Body of pancreas (tissue), 4 donors: ENCODE measurements around the gene CAPN10. TPM values are rescaled to one million over a fixed set of nuclear protein-coding genes. Genes with fewer than 3 reads are reported as not detected.

Source experiments
- ATAC-seq: fragments of 150-250 bp; one replicate; pipeline ENCODE4 v1.9.1; 2016
- DNase-seq, 4 donors: peaks; one replicate each; pipeline ENCODE4 v3.0.0-alpha.2; 2019
- H3K27ac ChIP-seq, 4 donors: fragments of 200-600 bp; sonication (generic); 1 replicate in 3 of 4; 2 replicates in 1 of 4; pipeline versions ENCODE4 v1.5.1 to v1.6.1; 2016 to 2019; ENCODE audit warnings: mild to moderate bottlenecking in 1 of 4, mixed read lengths in 1 of 4, moderate library complexity in 1 of 4
- H3K27me3 ChIP-seq, 2 donors: fragments of 200-600 bp; sonication (generic); one replicate each; pipeline ENCODE4 v1.6.0; 2016; ENCODE audit warnings: mild to moderate bottlenecking in 1 of 2
- H3K36me3 ChIP-seq, 2 donors: fragments of 200-600 bp; sonication (generic); replicated peaks in 1 of 2; 2 replicates each; pipeline ENCODE4 v1.5.1; 2016; ENCODE audit warnings: low read depth in 2 of 2; ENCODE audit not compliant: insufficient read depth in 1 of 2
- H3K4me1 ChIP-seq: fragments of 200-600 bp; sonication (generic); one replicate; pipeline ENCODE4 v1.6.0; 2016
- H3K4me3 ChIP-seq, 2 donors: fragments of 200-600 bp; sonication (generic); 1 replicate in 1 of 2; 2 replicates in 1 of 2; pipeline ENCODE4 v1.5.1; 2016 to 2019
- H3K9me3 ChIP-seq, 3 donors: fragments of 200-600 bp; sonication (generic); 1 replicate in 2 of 3; 2 replicates in 1 of 3; pipeline ENCODE4 v1.5.1; 2016
- POLR2A ChIP-seq, 3 donors: fragments of 450-650 bp; IDR thresholded peaks; one replicate each; pipeline ENCODE4 v1.6.1; 2016; ENCODE audit warnings: antibody characterized with exemption in 3 of 3, mild to moderate bottlenecking in 2 of 3
- WGBS, 2 donors: methylation state at CpG; one replicate each; pipeline ENCODE4 v1.1.5; 2017; 5-methylcytosine and 5-hydroxymethylcytosine counted together
- intact Hi-C: fragments of 100-400 bp; cut with DNase I; formaldehyde crosslinking; loops from one replicate; pipeline ENCODE4 v1.15.1; 2023
- total RNA-seq, 2 donors: library from RNA; depleted of rRNA; stranded (reverse); fragments of >200 nt; gene quantifications; one replicate each; pipeline ENCODE4 v1.1.0, GENCODE V29; 2016
- TF ChIP-seq, protein P1 (sequence below), 7 experiments: fragments of 450-650 bp in 4 of 7; fragments of 200-600 bp in 3 of 7; sonication (generic) in 3 of 7; IDR thresholded peaks; one replicate each; pipeline ENCODE4 v1.5.1; 2016 to 2019; ENCODE audit warnings: antibody characterized with exemption in 7 of 7

CAPN10 gene
- total RNA-seq, 2 donors from 2014 or later, result 16.3 to 34.3 TPM

DNA sequence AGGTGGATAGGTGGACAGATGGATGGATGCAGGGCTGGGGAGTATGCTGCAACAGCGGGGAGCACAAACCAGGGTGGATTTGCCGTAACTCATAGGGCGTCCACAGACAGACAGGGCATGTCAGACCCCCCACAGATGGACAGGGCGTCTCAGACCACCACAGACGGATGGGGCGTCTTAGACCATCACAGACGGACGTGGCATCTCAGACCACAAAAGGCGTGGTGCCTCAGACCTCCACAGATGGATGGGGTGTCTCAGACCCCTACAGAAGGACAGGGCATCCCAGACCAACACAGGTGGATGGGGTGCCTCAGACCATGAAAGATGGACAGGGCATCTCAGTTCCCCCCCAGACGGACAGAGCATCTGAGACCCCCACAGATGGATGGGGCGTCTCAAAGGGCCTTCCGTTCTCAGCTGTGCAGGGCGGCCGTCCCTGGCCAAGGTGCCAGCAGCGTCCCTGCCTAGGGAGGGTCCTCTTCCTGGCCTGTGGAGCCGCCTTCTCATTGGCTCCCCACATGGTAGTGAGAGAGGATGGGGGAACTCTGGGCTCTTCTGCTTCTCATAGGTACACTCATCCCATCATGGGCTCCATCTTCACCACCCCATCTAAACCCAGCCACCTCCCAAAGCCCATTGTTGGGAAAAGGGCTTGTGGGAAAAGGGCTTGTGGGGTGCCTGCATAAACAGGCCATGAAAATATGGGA lies 30.8 kb upstream of the CAPN10 start:
- DNase-seq (no peak), ATAC-seq (no peak)
- no peaks in the 10 kb centered on the region for H3K27me3 ChIP-seq
- H3K36me3 ChIP-seq, result no peaks in the 10 kb centered on the region
- intact Hi-C loops, result no loop called here
- no peak overlapping the region for H3K4me3 ChIP-seq
- TF ChIP-seq POLR2A (IDR thresholded peaks at IDR 0.05), result no peak
- TF ChIP-seq, protein P1, sequence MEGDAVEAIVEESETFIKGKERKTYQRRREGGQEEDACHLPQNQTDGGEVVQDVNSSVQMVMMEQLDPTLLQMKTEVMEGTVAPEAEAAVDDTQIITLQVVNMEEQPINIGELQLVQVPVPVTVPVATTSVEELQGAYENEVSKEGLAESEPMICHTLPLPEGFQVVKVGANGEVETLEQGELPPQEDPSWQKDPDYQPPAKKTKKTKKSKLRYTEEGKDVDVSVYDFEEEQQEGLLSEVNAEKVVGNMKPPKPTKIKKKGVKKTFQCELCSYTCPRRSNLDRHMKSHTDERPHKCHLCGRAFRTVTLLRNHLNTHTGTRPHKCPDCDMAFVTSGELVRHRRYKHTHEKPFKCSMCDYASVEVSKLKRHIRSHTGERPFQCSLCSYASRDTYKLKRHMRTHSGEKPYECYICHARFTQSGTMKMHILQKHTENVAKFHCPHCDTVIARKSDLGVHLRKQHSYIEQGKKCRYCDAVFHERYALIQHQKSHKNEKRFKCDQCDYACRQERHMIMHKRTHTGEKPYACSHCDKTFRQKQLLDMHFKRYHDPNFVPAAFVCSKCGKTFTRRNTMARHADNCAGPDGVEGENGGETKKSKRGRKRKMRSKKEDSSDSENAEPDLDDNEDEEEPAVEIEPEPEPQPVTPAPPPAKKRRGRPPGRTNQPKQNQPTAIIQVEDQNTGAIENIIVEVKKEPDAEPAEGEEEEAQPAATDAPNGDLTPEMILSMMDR (IDR thresholded peaks at IDR 0.05), result no peak
- H3K9me3 ChIP-seq, result no peaks in the 10 kb centered on the region
- H3K4me1 ChIP-seq, result peaks cover 49% of the 10 kb centered on the region
- WGBS, 2 donors, result 82 to 87% methylated on average over 9 to 16 of the region's 16 CpGs
- H3K27ac ChIP-seq, result no peak overlapping the region

DNA sequence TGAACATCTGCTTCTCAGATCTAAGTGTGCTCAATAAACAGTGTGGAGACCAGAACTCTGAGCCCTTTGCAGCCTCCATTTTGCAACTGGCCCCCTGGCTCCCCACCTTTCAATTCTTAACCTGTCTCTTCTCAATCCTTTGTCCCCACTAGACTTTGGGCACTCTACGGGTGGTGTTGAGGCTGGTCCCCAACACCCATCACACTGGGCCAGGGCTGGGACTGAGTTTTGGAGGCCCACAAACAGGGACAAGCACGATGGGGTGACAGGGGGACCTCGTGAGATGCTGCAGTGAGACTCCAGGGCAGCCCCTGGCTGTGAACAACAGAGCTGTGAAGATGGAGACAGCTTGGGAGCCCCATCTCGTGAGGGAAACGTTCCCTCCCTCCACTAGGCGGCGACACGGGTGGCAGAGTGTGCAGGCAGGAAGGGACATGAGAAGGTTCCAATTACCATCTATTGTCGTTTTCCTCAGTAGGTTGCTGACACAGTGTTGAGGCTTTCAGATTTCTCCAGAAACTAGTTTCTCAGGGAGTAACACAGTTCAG lies 29.9 kb upstream of the CAPN10 start:
- intact Hi-C loops, result no loop called here
- TF ChIP-seq, protein P1 (IDR thresholded peaks at IDR 0.05), result peak in 3 of 7 experiments; percentile 7 to 15 (median 12)
- TF ChIP-seq POLR2A (IDR thresholded peaks at IDR 0.05), result no peak
- H3K9me3 ChIP-seq, result no peaks in the 10 kb centered on the region

DNA sequence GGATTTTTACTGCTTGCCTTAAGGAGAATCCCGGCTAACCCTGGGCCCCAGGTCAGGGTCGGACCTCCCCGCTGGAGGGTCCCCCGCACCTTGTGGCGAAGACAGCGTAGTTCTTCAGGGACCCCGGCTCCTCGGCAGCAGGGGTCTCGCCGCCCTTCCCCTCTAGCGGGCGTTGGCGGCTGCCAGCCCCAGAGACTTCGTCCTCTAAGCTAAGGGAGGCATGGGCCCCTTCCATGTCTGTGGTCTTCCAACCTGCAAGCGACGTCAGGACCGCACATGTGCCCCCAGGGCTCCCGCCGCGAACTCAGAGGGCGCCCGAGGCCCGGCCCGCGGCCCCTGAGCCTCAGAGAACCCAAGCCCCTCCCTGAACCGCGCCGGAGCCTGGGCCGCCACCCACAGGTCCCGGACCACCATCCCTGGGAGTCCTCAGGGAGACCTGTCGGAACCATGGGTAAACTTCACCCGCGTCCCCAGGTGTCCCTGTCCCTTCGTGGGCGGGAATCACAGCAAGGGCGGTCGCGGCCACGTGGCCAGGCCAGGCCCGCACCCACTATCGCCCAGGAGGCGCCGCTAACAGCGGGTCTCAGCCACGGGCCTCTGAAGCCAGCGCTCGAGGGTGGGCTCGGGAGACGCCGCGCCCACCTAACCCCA lies 29.3 kb upstream of the CAPN10 start:
- ATAC-seq (no peak), DNase-seq (peak in 2 of 4 donors; percentile 6 to 18)
- H3K36me3 ChIP-seq, result no peaks in the 10 kb centered on the region
- H3K27me3 ChIP-seq, result no peaks in the 10 kb centered on the region
- intact Hi-C loops, result no loop called here
- H3K9me3 ChIP-seq, result no peaks in the 10 kb centered on the region
- 46 to 73% methylated on average over 5 to 49 of the region's 51 CpGs for WGBS, 2 donors
- TF ChIP-seq POLR2A (IDR thresholded peaks at IDR 0.05), result no peak
- TF ChIP-seq, protein P1 (IDR thresholded peaks at IDR 0.05), result no peak
- peaks cover 48% of the 10 kb centered on the region for H3K4me1 ChIP-seq
- H3K27ac ChIP-seq, result no peak overlapping the region
- no peak overlapping the region for H3K4me3 ChIP-seq

More for the DNA sequence above, 29.9 kb upstream of the CAPN10 start:
- H3K4me3 ChIP-seq, result no peak overlapping the region
- no peak overlapping the region for H3K27ac ChIP-seq
- peaks cover 48% of the 10 kb centered on the region for H3K4me1 ChIP-seq
- DNase-seq (peak in 2 of 4 donors; percentile 29 to 30), ATAC-seq (no peak)
- H3K27me3 ChIP-seq, result no peaks in the 10 kb centered on the region
- WGBS, 2 donors, result 77 to 82% methylated on average over 7 to 9 of the region's 9 CpGs
- H3K36me3 ChIP-seq, result no peaks in the 10 kb centered on the region

DNA sequence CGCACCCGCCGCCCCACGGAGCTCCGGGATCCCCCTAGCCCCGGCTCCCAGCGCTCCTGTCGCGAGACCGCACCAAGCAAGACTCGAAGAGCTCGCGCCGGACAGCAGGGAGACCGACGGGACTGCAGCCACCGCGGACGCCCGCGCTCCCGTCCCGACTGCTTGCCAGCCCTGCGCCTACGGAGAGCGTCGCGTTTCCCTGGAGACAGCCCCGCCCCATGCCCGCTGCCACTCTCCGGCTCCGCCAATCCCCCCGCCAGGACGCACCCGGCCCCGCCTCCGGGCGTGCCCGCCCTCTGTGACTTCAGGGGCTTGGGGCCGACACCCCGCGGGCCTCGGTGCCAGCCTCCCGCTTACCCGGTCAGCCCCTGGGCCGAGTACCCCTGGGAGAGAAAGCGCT lies 28.7 kb upstream of the CAPN10 start, which contains the start of gene ANKMY1:
TSS of gene ANKMY1 (minus strand) at position 181 of the 400 bp plus-strand sequence. CDS start 653 bp downstream, outside the sequence.
- ATAC-seq, result no peak

More for the DNA sequence above, 28.7 kb upstream of the CAPN10 start, which contains the start of gene ANKMY1:
- Histone ChIP-seq H3K4me3 (no peak within 1 kb of the TSS), H3K36me3 (no peaks in the 10 kb centered on the region), H3K9me3 (no peaks in the 10 kb centered on the region), H3K27ac (no peak within 1 kb of the TSS), H3K4me1 (peaks cover 43% of the 10 kb centered on the region), H3K27me3 (no peaks in the 10 kb centered on the region)
- TF ChIP-seq, protein P1 (IDR thresholded peaks at IDR 0.05), result no peak
- TF ChIP-seq POLR2A (IDR thresholded peaks at IDR 0.05), result no peak
- 5 to 40% methylated on average over 2 to 24 of the region's 47 CpGs for WGBS, 2 donors
- DNase-seq, result peak; percentile 62 to 71 (median 69)
- intact Hi-C loops, result no loop called here
